Ishikawa (cell line): ENCODE data around the gene CYP27A1.

Experiments
- EP300 ChIP-seq: IDR thresholded peaks from 2 replicates; pipeline ENCODE4 v1.6.1; 2012; ENCODE audit warnings: borderline replicate concordance
- MAX ChIP-seq: IDR thresholded peaks from 2 replicates; pipeline ENCODE4 v1.6.1; 2012
- YY1 ChIP-seq: IDR thresholded peaks from 2 replicates; pipeline ENCODE4 v1.6.1; 2012; ENCODE audit warnings: low read depth
- TF ChIP-seq, protein P1 (sequence below): IDR thresholded peaks from 2 replicates; pipeline ENCODE4 v1.6.1; 2012

DNA sequence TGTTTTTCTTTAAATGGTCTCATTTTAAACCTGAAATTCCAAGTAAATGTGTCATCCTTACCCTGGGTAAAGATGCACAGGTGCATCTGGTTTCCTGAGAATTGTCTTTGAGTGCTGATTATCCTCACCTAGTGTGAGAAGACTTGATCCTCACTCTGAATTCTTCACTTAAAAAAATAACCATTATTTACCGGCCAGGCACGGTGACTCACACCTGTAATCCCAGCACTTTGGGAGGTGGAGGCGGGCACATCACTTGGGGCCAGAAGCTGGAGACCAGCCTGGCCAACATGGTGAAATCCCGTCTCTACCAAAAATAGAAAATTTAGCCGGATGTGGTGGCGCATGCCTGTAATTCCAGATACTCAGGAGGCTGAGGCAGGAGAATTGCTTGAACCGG lies 67.8 kb downstream of the CYP27A1 start:
- TF ChIP-seq YY1 (no peak), EP300 (peak; percentile 26; the same call in 1 of the 2 replicates), MAX (no peak)
- TF ChIP-seq, protein P1, sequence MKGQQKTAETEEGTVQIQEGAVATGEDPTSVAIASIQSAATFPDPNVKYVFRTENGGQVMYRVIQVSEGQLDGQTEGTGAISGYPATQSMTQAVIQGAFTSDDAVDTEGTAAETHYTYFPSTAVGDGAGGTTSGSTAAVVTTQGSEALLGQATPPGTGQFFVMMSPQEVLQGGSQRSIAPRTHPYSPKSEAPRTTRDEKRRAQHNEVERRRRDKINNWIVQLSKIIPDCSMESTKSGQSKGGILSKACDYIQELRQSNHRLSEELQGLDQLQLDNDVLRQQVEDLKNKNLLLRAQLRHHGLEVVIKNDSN, result no peak
